Osteocyte (in vitro differentiated cells): ENCODE measurements around the gene IGBP1. TPM values are rescaled to one million over a fixed set of nuclear protein-coding genes. Genes with fewer than 3 reads are reported as not detected.
A peak's percentile ranks its signal among the peaks of the same experiment; 100 is the strongest.

Experiments
- DNase-seq: peaks from one replicate; pipeline ENCODE4 v3.0.0; 2021; ENCODE audit warnings: mixed read lengths; ENCODE audit not compliant: unreplicated experiment; ENCODE audit errors: extremely low spot score
- H3K27ac Mint-ChIP-seq: one replicate; pipeline ENCODE4 v1.8.0; 2021; ENCODE audit warnings: mild to moderate bottlenecking, mixed read lengths; ENCODE audit not compliant: unreplicated experiment
- H3K27me3 Mint-ChIP-seq: one replicate; pipeline ENCODE4 v1.8.0; 2021; ENCODE audit warnings: mixed read lengths; ENCODE audit not compliant: unreplicated experiment
- H3K36me3 Mint-ChIP-seq: one replicate; pipeline ENCODE4 v1.8.0; 2021; ENCODE audit warnings: mixed read lengths; ENCODE audit not compliant: unreplicated experiment
- H3K4me1 Mint-ChIP-seq: one replicate; pipeline ENCODE4 v1.8.0; 2021; ENCODE audit warnings: mixed read lengths; ENCODE audit not compliant: unreplicated experiment
- H3K4me3 Mint-ChIP-seq: one replicate; pipeline ENCODE4 v1.8.0; 2021; ENCODE audit warnings: mild to moderate bottlenecking, moderate library complexity, mixed read lengths; ENCODE audit not compliant: unreplicated experiment
- H3K9me3 Mint-ChIP-seq: one replicate; pipeline ENCODE4 v1.8.0; 2021; ENCODE audit warnings: mixed read lengths; ENCODE audit not compliant: unreplicated experiment
- long read RNA-seq: library from polyadenylated mRNA; unstranded; transcript quantifications from one replicate; pipeline ENCODE4 v2.0.0, GENCODE V29; 2021
- total RNA-seq: library from RNA; stranded (reverse); gene quantifications from 2 replicates; pipeline ENCODE4 v1.2.1, GENCODE V29; 2021
- TF ChIP-seq, protein P1 (sequence below): fragments of 200-600 bp; sonication (generic); IDR thresholded peaks from 2 replicates; pipeline ENCODE4 v1.5.0; 2021; ENCODE audit warnings: antibody characterized with exemption, mild to moderate bottlenecking, moderate library complexity

The IGBP1 gene
- total RNA-seq: 49.4 and 51.3 TPM in 2 replicates
- long read RNA-seq, transcript IGBP1-201 (6 exons, 1,862 nt): major isoform, 262 of 296 reads
- long read RNA-seq, transcript IGBP1-202 (7 exons, 1,666 nt): minor isoform, 15 of 296 reads
- long read RNA-seq, partial matches to known transcripts: 6 of 296 reads
- long read RNA-seq, other reads (novel, unspliced or antisense): 13 of 296 reads

DNA sequence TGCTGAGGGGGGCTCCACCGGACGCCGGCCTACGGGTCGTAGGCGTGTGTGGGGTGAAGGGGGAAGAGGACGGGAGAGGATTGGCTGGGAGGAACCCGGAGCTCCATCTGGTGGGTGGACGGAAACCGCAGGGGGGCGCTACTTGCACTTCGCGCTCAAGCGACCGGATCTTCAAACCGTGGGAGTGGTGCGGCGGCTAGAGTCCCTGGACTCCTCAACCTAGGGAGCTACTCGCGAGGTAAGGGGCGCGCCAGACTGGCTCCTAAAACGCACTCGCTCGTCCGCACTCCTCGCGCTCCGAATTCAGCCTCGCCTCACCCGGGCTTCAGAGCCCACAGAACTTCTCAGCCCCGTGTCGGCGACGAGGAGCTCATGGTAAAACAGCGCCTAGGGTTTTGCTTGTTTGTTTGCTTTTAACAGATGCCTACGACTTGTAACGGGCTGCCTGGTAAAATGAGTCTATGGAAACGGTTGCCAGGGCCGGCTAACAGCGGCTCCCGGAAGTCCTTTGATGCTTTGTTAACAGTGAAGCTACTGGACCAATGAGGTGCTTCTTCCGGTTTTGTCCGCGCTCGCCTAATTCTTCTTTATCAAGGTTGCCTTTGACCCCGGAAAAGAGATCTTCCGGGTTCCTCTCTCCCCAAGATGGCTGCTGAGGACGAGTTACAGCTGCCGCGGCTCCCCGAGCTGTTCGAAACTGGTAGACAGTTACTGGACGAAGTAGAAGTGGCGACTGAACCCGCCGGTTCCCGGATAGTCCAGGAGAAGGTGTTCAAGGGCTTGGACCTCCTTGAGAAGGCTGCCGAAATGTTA lies at the start of gene IGBP1:
Gene IGBP1 (plus strand): TSS at position 145 of the 813 bp plus-strand sequence. CDS start 501 bp downstream, at position 646.
- peak within 1 kb of the TSS; percentile 96 for H3K27ac Mint-ChIP-seq
- no peaks in the 10 kb centered on the region for H3K36me3 Mint-ChIP-seq
- H3K9me3 Mint-ChIP-seq: peaks cover 7% of the 10 kb centered on the region
- H3K4me3 Mint-ChIP-seq: peak within 1 kb of the TSS; percentile 96
- peak; percentile 93 for DNase-seq
- peaks cover 2% of the 10 kb centered on the region for H3K27me3 Mint-ChIP-seq
- H3K4me1 Mint-ChIP-seq: peaks cover 7% of the 10 kb centered on the region
- TF ChIP-seq, protein P1, sequence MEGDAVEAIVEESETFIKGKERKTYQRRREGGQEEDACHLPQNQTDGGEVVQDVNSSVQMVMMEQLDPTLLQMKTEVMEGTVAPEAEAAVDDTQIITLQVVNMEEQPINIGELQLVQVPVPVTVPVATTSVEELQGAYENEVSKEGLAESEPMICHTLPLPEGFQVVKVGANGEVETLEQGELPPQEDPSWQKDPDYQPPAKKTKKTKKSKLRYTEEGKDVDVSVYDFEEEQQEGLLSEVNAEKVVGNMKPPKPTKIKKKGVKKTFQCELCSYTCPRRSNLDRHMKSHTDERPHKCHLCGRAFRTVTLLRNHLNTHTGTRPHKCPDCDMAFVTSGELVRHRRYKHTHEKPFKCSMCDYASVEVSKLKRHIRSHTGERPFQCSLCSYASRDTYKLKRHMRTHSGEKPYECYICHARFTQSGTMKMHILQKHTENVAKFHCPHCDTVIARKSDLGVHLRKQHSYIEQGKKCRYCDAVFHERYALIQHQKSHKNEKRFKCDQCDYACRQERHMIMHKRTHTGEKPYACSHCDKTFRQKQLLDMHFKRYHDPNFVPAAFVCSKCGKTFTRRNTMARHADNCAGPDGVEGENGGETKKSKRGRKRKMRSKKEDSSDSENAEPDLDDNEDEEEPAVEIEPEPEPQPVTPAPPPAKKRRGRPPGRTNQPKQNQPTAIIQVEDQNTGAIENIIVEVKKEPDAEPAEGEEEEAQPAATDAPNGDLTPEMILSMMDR: peak; percentile 66

DNA sequence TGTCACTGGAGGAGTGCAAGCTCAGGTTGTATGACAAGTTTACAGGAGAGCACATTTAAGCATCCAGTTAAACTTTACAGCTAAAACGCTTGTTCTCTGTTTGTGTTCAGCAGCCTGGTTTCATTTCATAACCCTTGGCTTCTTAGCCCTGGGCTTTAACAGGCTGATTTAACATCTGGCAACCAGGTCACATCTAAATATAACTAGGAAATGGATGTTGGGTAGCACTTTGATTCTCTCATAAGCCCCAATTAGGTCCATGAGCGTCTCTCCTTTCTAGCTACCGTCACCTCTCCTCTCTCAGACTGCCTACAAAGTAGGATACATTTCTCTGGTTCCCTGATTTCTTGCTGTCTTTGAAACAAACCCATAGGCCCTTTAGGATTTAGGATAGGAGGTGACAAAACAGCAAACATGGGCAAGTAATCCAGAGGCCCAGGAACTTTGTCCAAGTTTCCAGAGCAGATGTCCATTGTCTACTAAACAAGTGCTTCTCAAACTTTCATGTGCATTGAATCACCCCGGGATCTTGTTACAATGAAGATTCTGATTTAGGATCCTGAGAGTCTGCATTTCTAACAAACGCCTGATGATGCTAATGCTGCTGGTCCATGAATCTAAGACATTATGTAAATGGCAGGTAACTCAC lies 48.5 kb upstream of the IGBP1 start:
- Mint-ChIP-seq H3K4me3 (no peak overlapping the region), H3K27ac (no peak overlapping the region), H3K36me3 (no peaks in the 10 kb centered on the region), H3K9me3 (no peaks in the 10 kb centered on the region), H3K27me3 (no peaks in the 10 kb centered on the region), H3K4me1 (peaks cover 2% of the 10 kb centered on the region)
- TF ChIP-seq, protein P1: no peak
- DNase-seq: no peak

DNA sequence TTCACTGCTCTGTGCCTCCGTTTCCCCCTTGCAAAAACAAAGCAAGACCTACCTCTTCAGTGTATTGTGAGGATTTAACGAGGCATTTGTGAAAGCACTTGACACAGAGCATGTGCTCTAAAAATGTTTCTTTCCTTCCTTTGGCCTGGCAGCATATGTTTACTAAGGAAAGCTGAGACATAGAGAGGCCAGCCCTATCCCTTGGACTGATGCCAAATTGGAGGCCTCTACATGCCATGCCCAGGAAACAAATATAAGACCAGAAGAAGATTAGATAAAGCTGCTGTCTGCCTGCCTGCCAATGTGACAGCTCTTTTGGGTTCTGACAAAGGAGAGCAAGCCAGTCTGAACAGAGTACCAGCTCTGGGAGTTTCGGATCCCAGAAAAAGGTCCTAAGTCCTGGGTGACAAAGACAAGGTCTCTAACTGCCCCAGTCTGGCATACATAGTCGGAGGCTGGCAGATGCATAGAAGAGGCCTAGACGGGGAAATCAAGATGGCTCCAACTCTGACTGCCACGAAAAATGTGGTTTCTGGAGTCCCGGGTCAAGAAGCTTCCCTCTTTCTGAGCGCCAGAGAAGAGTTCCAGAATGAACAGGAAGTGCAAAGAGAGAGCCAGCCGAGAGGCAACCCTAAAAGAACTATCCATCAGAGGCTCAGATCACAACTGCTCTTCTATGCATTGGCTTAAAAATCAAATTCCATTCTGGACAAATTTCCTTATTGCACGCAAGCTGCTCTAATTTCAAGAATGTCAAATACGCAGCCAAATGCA lies 45.2 kb upstream of the IGBP1 start:
- Mint-ChIP-seq H3K27me3 (no peaks in the 10 kb centered on the region), H3K4me1 (peaks cover 2% of the 10 kb centered on the region), H3K4me3 (no peak overlapping the region), H3K27ac (no peak overlapping the region), H3K9me3 (no peaks in the 10 kb centered on the region), H3K36me3 (no peaks in the 10 kb centered on the region)
- TF ChIP-seq, protein P1: no peak
- peak; percentile 51 for DNase-seq

DNA sequence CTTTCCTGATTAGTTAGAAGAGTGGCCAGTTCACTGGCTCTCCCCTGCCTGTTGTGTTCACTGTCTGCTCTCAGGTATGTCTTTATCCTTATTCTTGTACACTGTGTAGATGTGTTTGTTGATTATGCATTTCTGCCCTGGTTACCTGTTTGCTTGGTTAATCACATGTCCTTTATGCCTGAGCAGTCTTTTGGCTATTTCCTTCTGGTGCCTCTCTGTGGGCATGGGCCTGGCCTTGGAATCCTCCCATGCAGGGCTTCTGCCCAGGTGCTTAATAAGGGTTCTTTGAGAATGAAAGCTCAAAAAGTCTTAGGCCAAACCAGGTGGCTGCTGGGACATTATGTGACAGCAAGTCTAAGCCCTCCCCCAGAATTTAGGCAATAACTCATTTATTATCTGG lies 44.5 kb upstream of the IGBP1 start:
- no peaks in the 10 kb centered on the region for H3K9me3 Mint-ChIP-seq
- no peak overlapping the region for H3K27ac Mint-ChIP-seq
- H3K4me3 Mint-ChIP-seq: no peak overlapping the region
- TF ChIP-seq, protein P1: no peak
- peak; percentile 51 for DNase-seq
- no peaks in the 10 kb centered on the region for H3K27me3 Mint-ChIP-seq
- H3K36me3 Mint-ChIP-seq: no peaks in the 10 kb centered on the region
- H3K4me1 Mint-ChIP-seq: peaks cover 2% of the 10 kb centered on the region
